22Rv1 (cell line): ENCODE measurements around the gene ARID1B.

Source experiments
- ZFX ChIP-seq: fragments of 450-650 bp; IDR thresholded peaks from 2 replicates; pipeline ENCODE4 v1.6.1; 2017; ENCODE audit warnings: antibody characterized with exemption, borderline replicate concordance
- TF ChIP-seq, protein P1 (sequence below): fragments of 450-650 bp; IDR thresholded peaks from 2 replicates; pipeline ENCODE4 v1.5.1; 2017; ENCODE audit warnings: mild to moderate bottlenecking

DNA sequence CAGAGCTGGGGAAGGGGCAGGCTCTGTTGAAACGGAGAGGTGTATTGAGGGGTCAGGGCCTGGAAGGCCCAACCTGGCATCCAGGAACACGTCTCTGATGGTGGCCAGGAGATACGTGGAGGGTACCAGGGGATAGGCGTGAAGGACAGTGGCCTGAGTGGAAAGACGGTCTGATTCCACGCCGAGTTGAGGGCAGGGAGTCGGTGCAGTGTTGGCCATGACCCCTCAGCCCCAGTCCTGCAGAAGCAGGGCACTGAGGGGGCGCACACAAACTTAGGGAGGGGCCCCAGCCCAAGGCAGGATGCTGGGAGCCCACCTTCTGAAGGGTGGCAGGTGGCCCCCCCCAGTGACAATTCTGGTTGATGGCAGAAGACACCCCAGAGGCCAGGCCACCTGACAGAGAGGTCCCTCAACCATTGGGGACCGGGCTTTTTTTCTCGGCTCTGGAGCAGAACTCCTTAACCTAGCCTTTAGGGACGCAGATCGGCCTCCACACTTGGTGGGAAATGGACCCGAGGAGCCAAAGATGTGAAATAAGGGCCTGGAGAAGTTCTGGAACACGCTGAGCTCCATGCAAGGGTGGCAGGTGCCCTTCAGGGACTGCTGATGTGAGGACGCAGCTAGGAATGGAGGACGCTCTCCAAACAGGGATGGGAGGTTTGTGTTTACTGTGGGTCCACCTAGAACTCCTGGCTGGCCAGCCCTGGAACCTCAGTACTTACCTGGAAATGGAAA, 455.1 kb downstream of the ARID1B start:
- TF ChIP-seq, protein P1, sequence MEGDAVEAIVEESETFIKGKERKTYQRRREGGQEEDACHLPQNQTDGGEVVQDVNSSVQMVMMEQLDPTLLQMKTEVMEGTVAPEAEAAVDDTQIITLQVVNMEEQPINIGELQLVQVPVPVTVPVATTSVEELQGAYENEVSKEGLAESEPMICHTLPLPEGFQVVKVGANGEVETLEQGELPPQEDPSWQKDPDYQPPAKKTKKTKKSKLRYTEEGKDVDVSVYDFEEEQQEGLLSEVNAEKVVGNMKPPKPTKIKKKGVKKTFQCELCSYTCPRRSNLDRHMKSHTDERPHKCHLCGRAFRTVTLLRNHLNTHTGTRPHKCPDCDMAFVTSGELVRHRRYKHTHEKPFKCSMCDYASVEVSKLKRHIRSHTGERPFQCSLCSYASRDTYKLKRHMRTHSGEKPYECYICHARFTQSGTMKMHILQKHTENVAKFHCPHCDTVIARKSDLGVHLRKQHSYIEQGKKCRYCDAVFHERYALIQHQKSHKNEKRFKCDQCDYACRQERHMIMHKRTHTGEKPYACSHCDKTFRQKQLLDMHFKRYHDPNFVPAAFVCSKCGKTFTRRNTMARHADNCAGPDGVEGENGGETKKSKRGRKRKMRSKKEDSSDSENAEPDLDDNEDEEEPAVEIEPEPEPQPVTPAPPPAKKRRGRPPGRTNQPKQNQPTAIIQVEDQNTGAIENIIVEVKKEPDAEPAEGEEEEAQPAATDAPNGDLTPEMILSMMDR = no peak
- no peak for TF ChIP-seq ZFX
